Measurements from ENCODE around the gene OR4M1.
"Not testable (repeated sequence)": the region's sequence is repeated elsewhere in the genome, so short reads cannot be mapped to it uniquely, and the experiment has no call there.

OR4M1 gene, protein sequence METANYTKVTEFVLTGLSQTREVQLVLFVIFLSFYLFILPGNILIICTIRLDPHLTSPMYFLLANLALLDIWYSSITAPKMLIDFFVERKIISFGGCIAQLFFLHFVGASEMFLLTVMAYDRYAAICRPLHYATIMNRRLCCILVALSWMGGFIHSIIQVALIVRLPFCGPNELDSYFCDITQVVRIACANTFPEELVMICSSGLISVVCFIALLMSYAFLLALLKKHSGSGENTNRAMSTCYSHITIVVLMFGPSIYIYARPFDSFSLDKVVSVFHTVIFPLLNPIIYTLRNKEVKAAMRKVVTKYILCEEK

GRCh38 chr14:19773204-19773603 is at the start of gene OR4M1:
TSS of gene OR4M1 (plus strand) at chr14:19773504. CDS start at chr14:19780323, 6,819 bp downstream.
- DNase-seq (ENCODE audit: low read depth in 2 of 2) = not testable (repeated sequence)

DNA sequence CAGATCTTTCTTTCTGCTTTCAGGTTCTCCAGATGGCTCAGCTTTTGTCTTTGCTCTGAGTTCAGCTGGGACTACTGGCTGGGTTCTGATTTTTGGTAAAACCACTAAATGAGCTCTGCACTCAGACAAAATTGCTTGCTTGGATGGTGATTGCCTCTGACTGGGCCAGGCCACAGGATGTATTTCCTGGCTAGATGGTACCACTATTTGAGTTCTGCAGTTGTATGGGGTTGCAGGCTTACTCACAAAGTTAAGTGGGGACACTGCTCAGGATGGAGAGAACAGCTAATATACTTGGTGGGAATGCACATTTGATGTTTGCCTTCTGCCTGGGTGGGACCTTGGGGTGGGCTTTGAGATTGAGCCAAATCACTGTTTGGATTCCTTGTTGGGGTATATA is 43.9 kb upstream of the OR4M1 start:
- DNase-seq (ENCODE audit: low read depth in 2 of 2) = no peak

DNA sequence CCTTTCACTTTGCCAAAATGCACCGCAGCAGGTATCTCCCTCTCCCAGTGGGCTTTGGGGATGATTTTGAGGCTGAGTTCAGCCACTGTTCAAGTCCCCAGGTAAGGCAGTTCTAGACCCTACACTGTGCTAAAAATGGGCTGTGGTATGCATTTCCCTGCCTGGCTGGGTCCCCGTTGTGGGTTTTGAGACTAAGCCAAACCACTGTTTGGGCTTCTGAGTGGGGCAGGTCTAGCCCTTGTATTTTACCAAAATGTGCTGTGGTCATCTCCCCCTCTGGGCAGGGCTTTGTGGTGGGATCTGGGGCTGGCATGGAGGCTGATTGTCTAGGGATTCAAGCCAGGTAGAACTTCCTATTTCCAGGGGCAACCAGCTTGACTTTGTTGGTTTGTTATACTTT is 43.5 kb upstream of the OR4M1 start:
- no peak for DNase-seq (ENCODE audit: low read depth in 2 of 2)

GRCh38 chr14:19733893-19734292 is 39.4 kb upstream of the OR4M1 start:
- not testable (repeated sequence) for DNase-seq (ENCODE audit: low read depth in 2 of 2)

- DNase-seq (ENCODE audit: low read depth in 2 of 2) = no peak
Measured at GRCh38 chr14:19743256-19743655, 30.0 kb upstream of the OR4M1 start, which contains the start of gene OR4Q3. TSS of gene OR4Q3 (plus strand) at chr14:19743571.

GRCh38 chr14:19752316-19752715 is 21.0 kb upstream of the OR4M1 start:
- not testable (repeated sequence) for DNase-seq (ENCODE audit: low read depth in 2 of 2)

DNA sequence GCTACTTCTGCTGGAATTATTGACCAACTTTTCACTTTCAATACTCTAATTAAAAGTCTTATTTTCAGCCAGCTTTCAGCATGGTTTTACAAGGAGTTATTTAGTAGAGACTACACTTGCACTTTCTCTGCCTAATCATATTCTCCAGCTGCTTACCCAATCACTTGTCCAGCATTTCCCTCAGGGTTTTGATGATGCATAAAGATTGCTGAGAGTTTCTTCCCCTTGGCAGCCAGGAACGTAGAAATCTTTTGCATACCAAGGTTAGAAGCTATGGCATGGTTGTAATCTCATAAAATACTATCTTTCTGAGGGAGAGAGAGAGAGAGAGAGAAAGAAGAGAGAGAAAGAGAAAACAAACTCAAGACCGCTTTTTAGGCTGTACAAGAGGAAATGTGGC is 19.1 kb upstream of the OR4M1 start:
- DNase-seq (ENCODE audit: low read depth in 2 of 2) = no peak

DNA sequence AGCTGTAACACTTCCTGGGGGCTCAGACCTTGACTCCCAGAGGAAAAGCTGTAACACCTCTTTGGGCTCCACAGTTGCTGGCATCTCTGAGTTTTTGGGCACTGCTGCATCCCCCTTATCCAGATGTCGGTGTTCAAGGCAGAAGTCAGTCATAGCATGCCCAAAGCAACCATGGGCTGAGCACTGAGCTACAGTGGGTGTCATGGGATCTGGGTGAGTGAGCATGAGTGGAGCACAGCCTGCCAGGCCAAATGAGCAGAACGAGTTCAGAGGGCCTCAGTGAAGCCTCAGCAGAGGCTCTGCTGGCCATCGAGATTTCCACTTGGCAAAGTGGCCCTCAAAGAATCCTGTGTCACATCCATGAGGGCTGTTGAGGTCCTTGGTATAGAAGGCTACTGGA is 1.8 kb upstream of the OR4M1 start:
- DNase-seq (ENCODE audit: low read depth in 2 of 2) = not testable (repeated sequence)

DNA sequence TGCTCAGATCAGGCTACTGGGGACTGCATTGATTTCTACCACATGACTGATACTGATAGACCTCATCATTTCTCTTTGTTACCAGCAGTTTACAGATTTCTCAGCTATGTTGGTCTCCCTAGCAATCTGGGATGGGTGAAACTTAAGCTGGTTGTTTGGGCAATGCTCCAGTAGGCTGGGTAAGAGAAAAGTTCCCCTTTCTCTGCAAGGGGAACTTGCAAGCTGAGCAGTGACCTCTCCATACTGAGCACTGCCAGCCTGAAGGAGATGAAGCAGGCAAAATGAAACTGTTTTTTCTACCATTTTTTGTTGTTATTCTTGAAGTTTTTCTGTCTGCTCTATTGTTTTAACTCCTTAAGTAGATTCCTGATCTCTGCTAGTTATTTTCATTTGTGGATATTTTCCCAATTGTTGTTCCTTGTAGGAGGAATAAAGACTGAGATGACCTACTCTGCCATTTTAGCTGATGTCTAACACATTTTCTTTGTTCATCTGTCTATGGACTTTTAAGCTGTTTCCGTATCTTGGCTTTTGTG is 1.3 kb upstream of the OR4M1 start:
- DNase-seq (ENCODE audit: low read depth in 2 of 2) = no peak

DNA sequence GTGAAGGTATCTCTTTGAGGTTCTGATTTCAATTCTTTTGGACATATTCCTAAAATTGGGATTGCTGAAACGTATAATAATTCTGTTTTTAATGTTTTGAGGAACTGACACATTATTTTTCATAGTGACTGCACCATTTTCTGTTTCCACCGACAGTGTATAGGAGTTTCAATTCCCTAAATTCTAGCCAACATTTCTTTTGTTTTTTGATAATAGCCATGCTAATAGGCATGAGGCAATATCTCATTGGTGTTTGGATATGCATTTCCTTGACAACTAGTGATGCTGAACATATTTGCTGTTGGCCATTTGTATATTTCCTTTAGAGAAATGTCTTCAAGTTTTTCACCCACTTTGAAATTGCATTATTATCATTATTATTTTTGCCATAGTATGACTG is 850 bp upstream of the OR4M1 start:
- DNase-seq (ENCODE audit: low read depth in 2 of 2) = not testable (repeated sequence)

GRCh38 chr14:19775587-19775986 is 2.3 kb downstream of the OR4M1 start:
- no peak for DNase-seq (ENCODE audit: low read depth in 2 of 2)

- not testable (repeated sequence) for DNase-seq (ENCODE audit: low read depth in 2 of 2)
Measured at GRCh38 chr14:19785848-19786247, 12.5 kb downstream of the OR4M1 start.

DNA sequence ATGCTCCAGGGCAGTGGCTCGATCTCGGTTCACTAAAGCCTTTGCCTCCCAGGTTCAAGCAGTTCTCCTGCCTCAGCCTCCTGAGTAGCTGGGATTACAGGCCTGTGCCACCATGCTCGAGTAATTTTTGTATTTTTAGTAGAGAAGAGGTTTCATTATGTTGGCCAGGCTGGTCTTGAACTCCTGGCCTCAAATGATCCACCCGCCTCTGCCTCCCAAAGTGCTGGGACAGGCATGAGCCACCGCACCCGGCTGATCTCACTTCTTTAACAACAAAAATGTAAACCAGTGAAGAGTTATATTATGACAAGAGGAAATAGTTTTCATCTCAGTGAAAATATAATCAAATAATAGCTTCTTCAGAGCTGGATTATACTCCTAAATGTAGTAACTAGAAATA is 14.0 kb downstream of the OR4M1 start:
- not testable (repeated sequence) for DNase-seq (ENCODE audit: low read depth in 2 of 2)

- DNase-seq (ENCODE audit: low read depth in 2 of 2) = not testable (repeated sequence)
Measured at GRCh38 chr14:19788150-19788549, 14.8 kb downstream of the OR4M1 start.

- DNase-seq (ENCODE audit: low read depth in 2 of 2) = not testable (repeated sequence)
Measured at GRCh38 chr14:19796520-19797108, 23.3 kb downstream of the OR4M1 start.

GRCh38 chr14:19799880-19800279 is 26.6 kb downstream of the OR4M1 start:
- no peak for DNase-seq (ENCODE audit: low read depth in 2 of 2)

GRCh38 chr14:19800282-19801117 is 27.2 kb downstream of the OR4M1 start:
- no peak for DNase-seq (ENCODE audit: low read depth in 2 of 2)

GRCh38 chr14:19801118-19801464 is 27.8 kb downstream of the OR4M1 start:
- no peak for DNase-seq (ENCODE audit: low read depth in 2 of 2)

DNA sequence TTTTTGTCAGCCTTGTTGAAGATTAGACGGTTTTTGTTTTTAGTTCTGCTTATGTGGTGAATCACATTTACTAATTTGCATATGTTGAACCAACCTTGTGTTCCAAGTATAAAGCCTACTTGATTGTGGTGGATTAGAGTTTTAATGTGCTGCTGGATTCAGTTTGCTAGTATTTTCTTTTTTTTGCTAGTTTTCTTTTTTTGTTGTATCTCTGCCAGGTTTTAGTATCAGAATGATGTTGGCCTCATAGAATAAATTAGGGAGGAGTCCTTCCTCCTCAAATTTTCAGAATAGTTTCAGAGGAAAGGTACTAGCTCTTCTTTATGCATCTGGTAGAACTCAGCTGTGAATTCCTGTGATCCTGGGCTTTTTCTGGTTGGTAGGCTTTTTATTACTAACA is 30.2 kb downstream of the OR4M1 start, which contains the start of gene OR4N2:
Gene OR4N2, plus strand, starts transcription at position 301 of the 400 bp plus-strand sequence. CDS start 23,679 bp downstream, outside the sequence.
- not testable (repeated sequence) for DNase-seq (ENCODE audit: low read depth in 2 of 2)

DNA sequence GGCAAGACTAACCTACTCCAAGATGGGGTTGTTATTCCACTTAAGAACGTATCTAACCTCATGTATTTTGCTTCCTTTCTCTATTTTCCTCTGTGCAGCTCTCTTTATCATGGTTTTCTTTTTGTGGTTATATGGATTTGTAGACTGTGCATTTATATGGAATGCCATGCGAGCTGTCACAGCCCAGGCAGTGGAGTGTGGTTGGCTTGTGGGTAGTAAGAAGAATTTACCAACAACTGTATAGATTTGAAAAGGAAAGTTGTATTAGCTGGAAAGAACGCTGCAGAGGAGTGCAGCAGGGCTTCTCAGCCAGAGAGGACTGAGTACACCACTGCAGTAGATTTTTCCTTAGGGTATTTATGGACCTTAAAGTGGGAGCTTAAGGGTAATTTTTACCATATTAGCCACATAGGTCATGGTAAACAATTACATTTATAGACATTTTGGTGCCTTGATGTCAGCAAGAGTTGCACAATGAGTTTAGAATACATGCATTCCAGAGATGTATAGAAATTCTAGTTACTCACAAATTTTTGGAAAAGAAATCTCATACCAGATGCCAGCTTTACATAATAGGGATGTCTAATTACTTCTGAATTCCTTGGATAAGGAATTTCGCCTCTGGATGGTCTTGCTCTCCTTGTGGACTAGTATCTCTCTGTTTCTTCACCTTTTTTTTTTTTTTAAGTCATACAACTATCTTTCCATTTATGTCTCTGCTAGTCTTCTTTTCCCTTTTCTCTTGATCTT is 40.0 kb downstream of the OR4M1 start:
- not testable (repeated sequence) for DNase-seq (ENCODE audit: low read depth in 2 of 2)

DNA sequence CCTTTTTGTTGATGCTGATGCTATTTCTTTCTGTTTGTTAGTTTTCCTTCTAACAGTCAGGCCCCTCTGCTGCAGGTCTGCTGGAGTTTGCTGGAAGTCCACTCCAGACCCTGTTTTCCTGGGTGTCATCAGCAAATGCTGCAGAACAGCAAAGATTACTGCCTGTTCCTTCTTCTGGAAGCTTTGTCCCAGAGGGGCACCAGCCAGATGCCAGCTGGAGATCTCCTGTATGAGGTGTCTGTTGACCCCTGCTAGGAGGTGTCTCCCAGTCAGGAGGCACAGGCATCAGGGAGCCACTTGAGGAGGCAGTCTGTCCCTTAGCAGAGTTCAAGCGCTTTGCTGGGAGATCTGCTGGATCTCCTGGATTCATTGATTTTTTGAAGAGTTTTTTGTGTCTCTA is 46.6 kb downstream of the OR4M1 start:
- DNase-seq (ENCODE audit: low read depth in 2 of 2) = not testable (repeated sequence)
